Tibial nerve (tissue), 3 donors: Measurements from ENCODE around the gene TMTC1.

Experiments used
- POLR2A ChIP-seq, 2 donors: fragments of 450-650 bp; IDR thresholded peaks; one replicate each; pipeline ENCODE4 v1.6.1; 2017; ENCODE audit warnings: antibody characterized with exemption in 2 of 2, mild to moderate bottlenecking in 2 of 2, moderate library complexity in 2 of 2
- TF ChIP-seq, protein P1 (sequence below), 5 experiments: fragments of 200-600 bp in 3 of 5; fragments of 450-650 bp in 2 of 5; sonication (generic) in 3 of 5; IDR thresholded peaks; one replicate each; pipeline ENCODE4 v1.5.1; 2016 to 2019; ENCODE audit warnings: antibody characterized with exemption in 5 of 5, mild to moderate bottlenecking in 3 of 5, moderate library complexity in 2 of 5

DNA sequence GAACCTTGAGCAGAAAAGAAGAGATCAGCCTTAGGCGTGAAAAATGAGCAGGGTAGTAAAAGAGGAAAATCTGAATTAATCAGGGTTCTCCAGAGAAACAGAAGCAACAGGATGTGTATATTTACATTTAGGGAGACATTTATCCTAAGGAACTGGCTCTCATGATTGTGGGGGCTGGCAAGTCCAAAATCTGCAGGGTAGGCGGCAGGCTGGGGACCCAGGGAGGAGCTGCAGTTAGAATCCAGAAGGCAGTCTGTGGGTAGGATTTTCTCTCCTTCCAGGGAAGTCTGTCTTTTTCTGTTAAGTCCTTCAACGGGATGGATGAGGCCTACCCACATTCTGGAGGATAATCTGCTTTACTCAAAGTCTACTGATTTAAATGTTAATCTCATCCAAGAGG, 218.8 kb downstream of the TMTC1 start:
- TF ChIP-seq POLR2A (IDR thresholded peaks at IDR 0.05), result no peak
- TF ChIP-seq, protein P1, sequence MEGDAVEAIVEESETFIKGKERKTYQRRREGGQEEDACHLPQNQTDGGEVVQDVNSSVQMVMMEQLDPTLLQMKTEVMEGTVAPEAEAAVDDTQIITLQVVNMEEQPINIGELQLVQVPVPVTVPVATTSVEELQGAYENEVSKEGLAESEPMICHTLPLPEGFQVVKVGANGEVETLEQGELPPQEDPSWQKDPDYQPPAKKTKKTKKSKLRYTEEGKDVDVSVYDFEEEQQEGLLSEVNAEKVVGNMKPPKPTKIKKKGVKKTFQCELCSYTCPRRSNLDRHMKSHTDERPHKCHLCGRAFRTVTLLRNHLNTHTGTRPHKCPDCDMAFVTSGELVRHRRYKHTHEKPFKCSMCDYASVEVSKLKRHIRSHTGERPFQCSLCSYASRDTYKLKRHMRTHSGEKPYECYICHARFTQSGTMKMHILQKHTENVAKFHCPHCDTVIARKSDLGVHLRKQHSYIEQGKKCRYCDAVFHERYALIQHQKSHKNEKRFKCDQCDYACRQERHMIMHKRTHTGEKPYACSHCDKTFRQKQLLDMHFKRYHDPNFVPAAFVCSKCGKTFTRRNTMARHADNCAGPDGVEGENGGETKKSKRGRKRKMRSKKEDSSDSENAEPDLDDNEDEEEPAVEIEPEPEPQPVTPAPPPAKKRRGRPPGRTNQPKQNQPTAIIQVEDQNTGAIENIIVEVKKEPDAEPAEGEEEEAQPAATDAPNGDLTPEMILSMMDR (IDR thresholded peaks at IDR 0.05), result no peak
